PC-9 (cell line): ENCODE results near the gene ZMIZ1. TPM values are rescaled to one million over a fixed set of nuclear protein-coding genes. Genes with fewer than 3 reads are reported as not detected.

Source experiments
- BruUV-seq: library from RNA; stranded (reverse); fragments of 400-500 nt; replicated peaks from 2 replicates; lab custom pipeline; 2021; lab: Mats Ljungman, UMichigan
- CTCF ChIA-PET: fragments of 300-600 bp; sonication (Branson Sonifier 250); formaldehyde crosslinking; loops from one replicate; lab custom pipeline; 2022; ENCODE audit warnings: antibody characterized with exemption; lab: Charles Lee
- POLR2A ChIA-PET: fragments of 300-600 bp; sonication (Branson Sonifier 250); formaldehyde crosslinking; loops from one replicate; lab custom pipeline; 2022; ENCODE audit warnings: antibody characterized with exemption; ENCODE audit not compliant: unreplicated experiment; lab: Charles Lee
- DNase-seq, 2 experiments: peaks; one replicate each; pipeline versions ENCODE4 v3.0.0 to v3.0.0-alpha.2; 2015 to 2022; ENCODE audit warnings: mixed read lengths in 1 of 2
- H2AFZ ChIP-seq: fragments of 200-600 bp; sonication (generic); 2 replicates; pipeline ENCODE4 v1.8.1; 2017; ENCODE audit warnings: antibody characterized with exemption
- H3F3A ChIP-seq: fragments of 200-600 bp; sonication (generic); 2 replicates; pipeline ENCODE4 v1.8.1; 2017; ENCODE audit warnings: antibody characterized with exemption, mild to moderate bottlenecking, low read depth; ENCODE audit not compliant: insufficient read depth
- H3K27ac ChIP-seq: fragments of 200-600 bp; sonication (generic); 2 replicates; pipeline ENCODE4 v1.6.1; 2016; ENCODE audit warnings: mixed run types
- H3K27me3 ChIP-seq: fragments of 200-600 bp; sonication (generic); 2 replicates; pipeline ENCODE4 v1.6.1; 2016; ENCODE audit warnings: low read depth, mixed run types; ENCODE audit not compliant: insufficient read depth
- H3K36me3 ChIP-seq: fragments of 200-600 bp; sonication (generic); 2 replicates; pipeline ENCODE4 v1.6.1; 2016; ENCODE audit warnings: low read depth, mixed run types
- H3K4me1 ChIP-seq: fragments of 200-600 bp; sonication (generic); replicated peaks from 2 replicates; pipeline ENCODE4 v1.6.1; 2016; ENCODE audit warnings: mixed run types; ENCODE audit not compliant: insufficient read depth
- H3K4me2 ChIP-seq: fragments of 200-600 bp; sonication (generic); 2 replicates; pipeline ENCODE4 v1.6.1; 2017; ENCODE audit warnings: mixed run types
- H3K4me3 ChIP-seq: fragments of 200-600 bp; sonication (generic); 2 replicates; pipeline ENCODE4 v1.6.1; 2016; ENCODE audit warnings: mixed run types
- H3K79me2 ChIP-seq: fragments of 200-600 bp; sonication (generic); 2 replicates; pipeline ENCODE4 v1.6.1; 2017; ENCODE audit warnings: low read depth, mixed run types
- H3K9me2 ChIP-seq: fragments of 200-600 bp; sonication (generic); 2 replicates; pipeline ENCODE4 v1.8.1; 2017; ENCODE audit warnings: mild to moderate bottlenecking; ENCODE audit not compliant: insufficient read depth
- H3K9me3 ChIP-seq: fragments of 200-600 bp; sonication (generic); 2 replicates; pipeline ENCODE4 v1.8.1; 2016; ENCODE audit warnings: low read depth; ENCODE audit not compliant: insufficient read depth
- H4K20me1 ChIP-seq: fragments of 200-600 bp; sonication (generic); 2 replicates; pipeline ENCODE4 v1.8.1; 2017; ENCODE audit not compliant: insufficient read depth
- CTCF ChIP-seq: fragments of 200-600 bp; sonication (generic); conservative IDR thresholded peaks from 2 replicates; pipeline ENCODE4 v1.6.1; 2017; ENCODE audit warnings: mixed run types, antibody characterized with exemption, mild to moderate bottlenecking, moderate library complexity
- EZH2 ChIP-seq: fragments of 200-600 bp; sonication (generic); IDR thresholded peaks from 2 replicates; pipeline ENCODE4 v1.8.0; 2017; ENCODE audit warnings: antibody characterized with exemption, low read depth
- intact Hi-C: fragments of 100-400 bp; cut with micrococcal nuclease; formaldehyde crosslinking; loops from one replicate; pipeline ENCODE4 v1.10.0; 2022; ENCODE audit not compliant: unreplicated experiment
- total RNA-seq: library from RNA; stranded (reverse); gene quantifications from 2 replicates; pipeline ENCODE4 v1.2.3, GENCODE V29; 2021

The ZMIZ1 gene
- total RNA-seq, 1 experiment from 2014 or later = 47.6 TPM

DNA sequence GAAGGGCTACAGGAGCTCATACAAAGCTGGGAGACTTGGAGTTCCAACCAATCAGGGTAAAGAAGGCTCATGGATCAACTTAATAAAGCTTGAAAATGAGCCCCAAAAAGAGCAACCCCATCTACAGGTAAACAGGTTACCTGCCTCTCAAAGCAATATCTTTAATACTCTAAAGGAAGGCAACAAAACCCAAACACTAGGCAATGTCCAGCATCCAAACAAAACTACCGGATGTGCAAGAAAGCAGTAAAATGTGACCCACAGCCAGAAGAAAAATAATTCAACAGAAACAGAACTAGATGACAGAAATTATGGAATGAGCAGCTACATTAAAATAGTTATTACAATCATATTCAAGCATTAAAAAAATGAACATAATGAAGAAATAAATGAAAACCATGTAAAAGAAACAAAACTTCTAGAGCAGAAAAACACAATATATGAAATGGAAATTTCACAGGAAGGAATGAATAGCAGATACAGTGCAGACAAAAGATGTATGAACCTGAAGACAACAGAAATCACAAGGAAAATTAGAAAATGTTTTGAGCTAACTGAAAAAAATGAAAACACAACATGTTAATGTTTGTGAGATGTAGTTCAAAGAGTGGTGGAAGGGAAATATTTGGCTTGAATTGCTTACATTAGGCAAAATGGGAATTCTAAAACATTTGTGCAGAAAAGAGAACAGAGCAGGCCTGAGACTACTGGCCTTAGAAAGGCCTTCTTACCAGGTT is 30.5 kb upstream of the ZMIZ1 start:
- H3K79me2 ChIP-seq = no peaks in the 10 kb centered on the region
- H3F3A ChIP-seq = 0 out of 2 replicates have a peak, but pooled peaks cover under 1% of the 10 kb centered on the region
- ChIA-PET CTCF (interaction anchor here (0.6 kb wide), 1 partner anchor 278 kb away, joined by 3 read pairs; no protein-coding TSS in a partner anchor), POLR2A (interaction anchor here (0.7 kb wide), 1 partner anchor 305 kb away, joined by 7 read pairs; no protein-coding TSS in a partner anchor)
- H4K20me1 ChIP-seq = no peaks in the 10 kb centered on the region
- H3K9me2 ChIP-seq = no peaks in the 10 kb centered on the region
- H3K4me1 ChIP-seq = no peaks in the 10 kb centered on the region
- BruUV-seq = no TSS peak
- no peak overlapping the region for H3K4me2 ChIP-seq
- H3K4me3 ChIP-seq = no peak overlapping the region
- no peak overlapping the region for H2AFZ ChIP-seq
- intact Hi-C loops = no loop called here
- no peak for DNase-seq
- H3K27ac ChIP-seq = no peak overlapping the region
- TF ChIP-seq CTCF (no peak), EZH2 (no peak)
- H3K36me3 ChIP-seq = no peaks in the 10 kb centered on the region
- H3K9me3 ChIP-seq = no peaks in the 10 kb centered on the region
- H3K27me3 ChIP-seq = no peaks in the 10 kb centered on the region

DNA sequence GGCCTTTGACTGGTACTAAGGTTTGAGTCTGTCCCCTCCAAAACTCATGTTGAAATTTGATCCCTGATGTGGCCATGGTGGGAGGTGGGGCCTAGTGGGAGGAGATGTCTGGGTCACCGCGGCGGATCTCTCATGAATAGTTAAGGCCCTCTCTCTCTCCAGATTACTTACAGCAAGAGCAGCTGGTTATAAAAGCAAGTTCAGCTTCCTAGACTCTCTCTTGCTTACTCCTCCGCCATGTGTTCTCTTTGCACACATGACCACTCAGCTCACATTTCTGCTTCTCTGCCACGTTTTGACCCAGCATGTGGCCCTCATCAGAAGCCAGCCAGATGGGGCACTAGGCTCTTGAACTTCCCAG is 29.9 kb upstream of the ZMIZ1 start:
- Histone ChIP-seq H3K36me3 (no peaks in the 10 kb centered on the region), H2AFZ (no peak overlapping the region), H3K4me2 (no peak overlapping the region), H4K20me1 (no peaks in the 10 kb centered on the region), H3K9me3 (no peaks in the 10 kb centered on the region), H3K27ac (no peak overlapping the region), H3K4me3 (no peak overlapping the region), H3K4me1 (no peaks in the 10 kb centered on the region), H3F3A (0 out of 2 replicates have a peak, but pooled peaks cover 3% of the 10 kb centered on the region), H3K9me2 (no peaks in the 10 kb centered on the region), H3K27me3 (no peaks in the 10 kb centered on the region), H3K79me2 (no peaks in the 10 kb centered on the region)
- POLR2A ChIA-PET = no interaction called here
- no peak for TF ChIP-seq CTCF
- no peak for TF ChIP-seq EZH2
- BruUV-seq = no TSS peak
- DNase-seq = no peak
- CTCF ChIA-PET = no interaction called here
- intact Hi-C loops = no loop called here

DNA sequence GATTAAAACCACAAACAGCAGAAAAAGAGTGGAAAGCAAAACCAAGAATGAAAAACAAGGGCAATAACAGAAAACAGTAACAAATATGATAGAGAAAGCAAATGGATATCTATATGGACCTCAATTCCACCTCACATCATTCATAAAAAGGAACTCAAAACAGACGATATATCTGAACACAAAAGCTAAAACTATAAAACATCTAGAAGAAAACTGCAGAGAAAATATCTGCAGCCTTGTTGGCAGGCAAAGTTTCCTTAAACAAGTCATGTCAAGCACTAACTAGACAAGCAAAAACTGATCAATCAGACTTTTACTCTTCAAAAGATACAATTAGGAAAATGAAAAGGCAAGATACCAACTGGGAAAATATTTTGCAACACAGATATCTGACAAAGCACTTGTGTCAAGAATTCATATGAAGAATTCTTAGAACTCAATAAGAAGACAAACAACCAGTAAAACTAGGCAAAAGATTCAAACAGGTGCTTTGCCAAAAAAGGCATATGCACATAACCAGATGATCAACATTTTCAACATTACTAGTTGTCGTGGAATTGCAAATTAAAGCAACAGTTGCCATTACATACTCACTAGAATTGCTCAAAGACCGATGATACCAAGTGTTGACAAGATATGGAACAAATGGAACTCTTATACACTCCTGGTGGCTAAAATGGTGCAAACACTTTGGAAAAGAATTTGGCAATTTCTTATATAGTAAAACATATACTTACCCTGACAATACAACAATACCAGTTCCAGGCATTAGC is 25.9 kb upstream of the ZMIZ1 start:
- Histone ChIP-seq H3K27ac (no peak overlapping the region), H3K36me3 (no peaks in the 10 kb centered on the region), H3K4me2 (no peak overlapping the region), H4K20me1 (no peaks in the 10 kb centered on the region), H3F3A (0 out of 2 replicates have a peak, but pooled peaks cover 3% of the 10 kb centered on the region), H3K9me3 (no peaks in the 10 kb centered on the region), H3K79me2 (no peaks in the 10 kb centered on the region), H3K4me1 (no peaks in the 10 kb centered on the region), H3K27me3 (no peaks in the 10 kb centered on the region), H2AFZ (no peak overlapping the region), H3K9me2 (no peaks in the 10 kb centered on the region), H3K4me3 (no peak overlapping the region)
- intact Hi-C loops = no loop called here
- BruUV-seq = no TSS peak
- DNase-seq = no peak
- CTCF ChIA-PET = no interaction called here
- no peak for TF ChIP-seq EZH2
- TF ChIP-seq CTCF = no peak
- POLR2A ChIA-PET = no interaction called here
